Neural cell (in vitro differentiated cells): Measurements from ENCODE around the gene PSMB7.

Experiments used
- CTCF ChIP-seq: fragments of 450-650 bp; IDR thresholded peaks from 2 replicates; pipeline ENCODE4 v1.5.1; 2014; ENCODE audit warnings: antibody characterized with exemption, mild to moderate bottlenecking, moderate library complexity; ENCODE audit not compliant: poor library complexity, severe bottlenecking
- EP300 ChIP-seq: fragments of 450-650 bp; conservative IDR thresholded peaks from 2 replicates; pipeline ENCODE4 v1.6.1; 2014; ENCODE audit warnings: antibody characterized with exemption, mild to moderate bottlenecking, moderate library complexity; ENCODE audit not compliant: poor library complexity, severe bottlenecking
- POLR2AphosphoS5 ChIP-seq: IDR thresholded peaks from 2 replicates; pipeline ENCODE4 v1.6.1; 2012
- RAD21 ChIP-seq: fragments of 450-650 bp; conservative IDR thresholded peaks from 2 replicates; pipeline ENCODE4 v1.6.1; 2014; ENCODE audit warnings: antibody characterized with exemption, mild to moderate bottlenecking, moderate library complexity
- SMC3 ChIP-seq: fragments of 450-650 bp; conservative IDR thresholded peaks from 2 replicates; pipeline ENCODE4 v1.6.1; 2014; ENCODE audit warnings: antibody characterized with exemption, mild to moderate bottlenecking, moderate library complexity; ENCODE audit not compliant: poor library complexity
- TAF1 ChIP-seq: IDR thresholded peaks from 2 replicates; pipeline ENCODE4 v1.6.1; 2012; ENCODE audit warnings: low read depth

GRCh38 chr9:124452841-124453585, 37.8 kb upstream of the PSMB7 start:
- TF ChIP-seq EP300 = no peak
- TF ChIP-seq RAD21 = no peak
- no peak for TF ChIP-seq CTCF
- TF ChIP-seq TAF1 = no peak
- TF ChIP-seq SMC3 = no peak
- no peak for TF ChIP-seq POLR2AphosphoS5
